PC-3 (cell line): ENCODE data around the gene NAV2. TPM values are rescaled to one million over a fixed set of nuclear protein-coding genes. Genes with fewer than 3 reads are reported as not detected.
"Not testable (repeated sequence)": the region's sequence is repeated elsewhere in the genome, so short reads cannot be mapped to it uniquely, and the experiment has no call there.

Source experiments
- ATAC-seq: fragments of 200-7000 bp; cut with Tn5 transposase; 2 replicates; pipeline ENCODE4 v1.9.1; 2020; ENCODE audit warnings: mild to moderate bottlenecking, moderate library complexity
- BruUV-seq: library from RNA; stranded (reverse); fragments of 400-500 nt; replicated peaks from 2 replicates; lab custom pipeline; 2021; lab: Mats Ljungman, UMichigan
- CTCF ChIA-PET: fragments of 300-600 bp; sonication (Branson Sonifier 250); formaldehyde crosslinking; loops from one replicate; lab custom pipeline; 2022; ENCODE audit warnings: antibody characterized with exemption; lab: Charles Lee
- POLR2A ChIA-PET: fragments of 300-600 bp; sonication (Branson Sonifier 250); formaldehyde crosslinking; loops from one replicate; lab custom pipeline; 2022; ENCODE audit warnings: antibody characterized with exemption; ENCODE audit not compliant: unreplicated experiment; lab: Charles Lee
- DNase-seq: peaks from one replicate; pipeline ENCODE4 v3.0.0-alpha.2; 2015
- H2AFZ ChIP-seq: fragments of 300-600 bp; sonication (generic); 2 replicates; pipeline ENCODE4 v1.6.0; 2016; ENCODE audit warnings: antibody characterized with exemption, low read length
- H3F3A ChIP-seq: fragments of 300-600 bp; sonication (generic); one replicate; pipeline ENCODE4 v1.6.0; 2017; ENCODE audit warnings: antibody characterized with exemption, low read length, control low read depth, mild to moderate bottlenecking; ENCODE audit not compliant: unreplicated experiment
- H3K27ac ChIP-seq: fragments of 300-600 bp; sonication (generic); 2 replicates; pipeline ENCODE4 v1.5.1; 2016; ENCODE audit warnings: mild to moderate bottlenecking, low read length
- H3K27me3 ChIP-seq: fragments of 300-600 bp; sonication (generic); 2 replicates; pipeline ENCODE4 v1.6.1; 2016; ENCODE audit warnings: low read length, mixed read lengths
- H3K36me3 ChIP-seq: fragments of 300-600 bp; sonication (generic); 2 replicates; pipeline ENCODE4 v1.6.1; 2016; ENCODE audit warnings: low read depth, mixed run types, low read length, mixed read lengths
- H3K4me1 ChIP-seq: fragments of 300-600 bp; sonication (generic); 2 replicates; pipeline ENCODE4 v1.5.1; 2016; ENCODE audit warnings: low read length; ENCODE audit not compliant: insufficient read depth
- H3K4me2 ChIP-seq: fragments of 300-600 bp; sonication (generic); 2 replicates; pipeline ENCODE4 v1.6.0; 2016; ENCODE audit warnings: low read length
- H3K4me3 ChIP-seq: fragments of 300-600 bp; sonication (generic); 2 replicates; pipeline ENCODE4 v1.5.1; 2016; ENCODE audit warnings: mild to moderate bottlenecking, low read length, mixed read lengths
- H3K79me2 ChIP-seq: fragments of 300-600 bp; sonication (generic); 2 replicates; pipeline ENCODE4 v1.6.1; 2017; ENCODE audit warnings: low read length, mixed read lengths
- H3K9ac ChIP-seq: fragments of 300-600 bp; sonication (generic); 2 replicates; pipeline ENCODE4 v1.6.0; 2016; ENCODE audit warnings: mild to moderate bottlenecking, low read length
- H3K9me2 ChIP-seq: fragments of 300-600 bp; sonication (generic); replicated peaks from 2 replicates; pipeline ENCODE4 v1.6.1; 2016; ENCODE audit warnings: mixed run types, low read length, mixed read lengths
- H3K9me3 ChIP-seq: fragments of 300-600 bp; sonication (generic); 2 replicates; pipeline ENCODE4 v1.6.1; 2016; ENCODE audit warnings: low read length, mixed read lengths
- H4K20me1 ChIP-seq: fragments of 300-600 bp; sonication (generic); 2 replicates; pipeline ENCODE4 v1.6.1; 2016; ENCODE audit warnings: low read length, mixed read lengths
- CTCF ChIP-seq: fragments of 300-600 bp; sonication (generic); conservative IDR thresholded peaks from 2 replicates; pipeline ENCODE4 v1.5.1; 2017; ENCODE audit warnings: antibody characterized with exemption, low read depth, mild to moderate bottlenecking, low read length
- EZH2 ChIP-seq: fragments of 300-600 bp; sonication (generic); IDR thresholded peaks from one replicate; pipeline ENCODE4 v1.6.1; 2017; ENCODE audit warnings: antibody characterized with exemption, mild to moderate bottlenecking, low read length; ENCODE audit not compliant: unreplicated experiment
- EZH2phosphoT487 ChIP-seq: fragments of 300-600 bp; sonication (generic); IDR thresholded peaks from 2 replicates; pipeline ENCODE4 v1.6.1; 2018; ENCODE audit warnings: mild to moderate bottlenecking, antibody characterized with exemption, low read length, borderline replicate concordance
- intact Hi-C: fragments of 100-400 bp; cut with micrococcal nuclease; formaldehyde crosslinking; loops from 2 replicates; pipeline ENCODE4 v1.9.0; 2023
- total RNA-seq: library from RNA; depleted of rRNA; stranded (reverse); fragments of >200 nt; gene quantifications from 2 replicates; pipeline ENCODE4 v1.2.3, GENCODE V29; 2014

The NAV2 gene
- total RNA-seq, 1 experiment from 2014 or later: 10.4 TPM

GRCh38 chr11:20078846-20079245 lies 366.2 kb downstream of the NAV2 start:
- no TSS peak for BruUV-seq
- Histone ChIP-seq H3K4me2 (no peak overlapping the region), H3K79me2 (no peaks in the 10 kb centered on the region), H3K9me3 (no peaks in the 10 kb centered on the region), H3F3A (no peaks in the 10 kb centered on the region), H3K9me2 (no peaks in the 10 kb centered on the region), H2AFZ (no peak overlapping the region), H3K36me3 (peaks cover 15% of the 10 kb centered on the region; the same call in 1 of the 2 replicates), H3K27me3 (no peaks in the 10 kb centered on the region), H4K20me1 (no peaks in the 10 kb centered on the region), H3K27ac (no peak overlapping the region), H3K4me1 (no peaks in the 10 kb centered on the region), H3K4me3 (no peak overlapping the region), H3K9ac (no peak overlapping the region)
- ATAC-seq: no peak
- ChIA-PET POLR2A (no interaction called here), CTCF (no interaction called here)
- intact Hi-C loops: no loop called here
- TF ChIP-seq EZH2phosphoT487: no peak
- no peak for TF ChIP-seq EZH2
- no peak for TF ChIP-seq CTCF
- no peak for DNase-seq

GRCh38 chr11:20080032-20080685 lies 367.5 kb downstream of the NAV2 start:
- no peak overlapping the region for H3K4me2 ChIP-seq
- peaks cover 16% of the 10 kb centered on the region; the same call in 1 of the 2 replicates for H3K36me3 ChIP-seq
- H3K4me3 ChIP-seq: no peak overlapping the region
- ChIA-PET CTCF (no interaction called here), POLR2A (no interaction called here)
- no peaks in the 10 kb centered on the region for H3K9me2 ChIP-seq
- H3K9me3 ChIP-seq: no peaks in the 10 kb centered on the region
- H3F3A ChIP-seq: no peaks in the 10 kb centered on the region
- DNase-seq: no peak
- no peaks in the 10 kb centered on the region for H4K20me1 ChIP-seq
- H3K9ac ChIP-seq: no peak overlapping the region
- no peaks in the 10 kb centered on the region for H3K27me3 ChIP-seq
- intact Hi-C loops: no loop called here
- no TSS peak for BruUV-seq
- H2AFZ ChIP-seq: no peak overlapping the region
- H3K79me2 ChIP-seq: no peaks in the 10 kb centered on the region
- H3K4me1 ChIP-seq: no peaks in the 10 kb centered on the region
- no peak overlapping the region for H3K27ac ChIP-seq
- no peak for ATAC-seq
- TF ChIP-seq CTCF (no peak), EZH2 (no peak), EZH2phosphoT487 (no peak)

- H3K27ac ChIP-seq: no peak overlapping the region
- TF ChIP-seq EZH2phosphoT487 (no peak), EZH2 (no peak), CTCF (no peak)
- H3K9me3 ChIP-seq: no peaks in the 10 kb centered on the region
- H3K4me2 ChIP-seq: no peak overlapping the region
- intact Hi-C loops: no loop called here
- H3K9me2 ChIP-seq: no peaks in the 10 kb centered on the region
- no peak overlapping the region for H2AFZ ChIP-seq
- no peak overlapping the region for H3K9ac ChIP-seq
- BruUV-seq: no TSS peak
- ChIA-PET CTCF (no interaction called here), POLR2A (no interaction called here)
- ATAC-seq: no peak
- peaks cover 16% of the 10 kb centered on the region; the same call in 1 of the 2 replicates for H3K36me3 ChIP-seq
- no peak for DNase-seq
- no peak overlapping the region for H3K4me3 ChIP-seq
- H3K79me2 ChIP-seq: no peaks in the 10 kb centered on the region
- H3K4me1 ChIP-seq: no peaks in the 10 kb centered on the region
- no peaks in the 10 kb centered on the region for H4K20me1 ChIP-seq
- H3K27me3 ChIP-seq: no peaks in the 10 kb centered on the region
- H3F3A ChIP-seq: no peaks in the 10 kb centered on the region
Measured at GRCh38 chr11:20081336-20081735, 368.7 kb downstream of the NAV2 start.

- POLR2A ChIA-PET, H3K4me2 ChIP-seq, H3K79me2 ChIP-seq, H3K4me3 ChIP-seq, BruUV-seq, H3K9me3 ChIP-seq, ATAC-seq, CTCF ChIA-PET, H3K36me3 ChIP-seq, H4K20me1 ChIP-seq, H3F3A ChIP-seq, H3K9ac ChIP-seq, H3K4me1 ChIP-seq, intact Hi-C loops, H3K9me2 ChIP-seq, H3K27me3 ChIP-seq, H2AFZ ChIP-seq, DNase-seq, H3K27ac ChIP-seq: not testable (repeated sequence)
Measured at GRCh38 chr11:20083877-20084276, 371.2 kb downstream of the NAV2 start.
